Measurements from ENCODE around the gene DCLRE1A. TPM values are rescaled to one million over a fixed set of nuclear protein-coding genes. Genes with fewer than 3 reads are reported as not detected.

Gene DCLRE1A
- 10 to 100 TPM; 17.8 to 18.2 TPM for total RNA-seq

DNA sequence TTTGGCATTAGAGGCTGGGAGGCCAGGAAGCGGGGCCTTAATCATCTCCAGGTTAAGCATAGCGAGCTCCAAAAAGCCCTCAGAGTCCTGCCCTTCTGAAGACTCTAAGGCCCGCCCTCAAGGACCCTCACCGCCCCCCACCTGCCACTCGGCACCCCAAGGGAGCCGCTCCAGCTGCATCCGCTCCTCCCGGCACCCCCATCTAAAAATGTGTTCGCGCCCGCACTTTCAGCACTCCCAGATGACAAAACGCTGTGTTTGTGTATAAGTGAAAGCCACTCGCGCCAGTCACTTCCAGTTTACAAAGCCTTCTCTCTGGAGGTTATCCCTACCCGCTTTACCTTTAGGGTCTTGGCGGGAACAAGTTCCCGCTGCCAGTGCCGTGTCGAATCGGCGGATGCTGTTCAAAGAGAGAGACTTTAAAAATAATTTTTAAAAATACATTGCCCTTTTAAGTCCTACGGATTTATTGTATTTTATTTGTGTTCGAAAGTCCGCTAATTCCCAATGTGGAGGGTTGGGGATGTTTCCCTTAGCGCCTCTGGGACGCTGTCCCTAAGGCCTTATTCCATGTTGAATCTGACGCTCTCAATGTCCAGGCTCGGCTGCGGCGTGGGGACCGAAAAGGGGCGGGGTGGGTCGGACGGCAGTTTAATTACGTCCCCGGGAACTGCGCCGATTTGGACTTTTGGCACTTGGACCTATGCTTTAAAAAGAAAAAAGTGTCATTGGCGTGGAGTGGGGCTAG, at the start of gene DCLRE1A, which contains the start of gene NHLRC2:
Gene DCLRE1A, minus strand, starts transcription at position 70 of the 748 bp plus-strand sequence. CDS start 900 bp downstream, outside the sequence.
Gene NHLRC2, plus strand, starts transcription at position 649 of the 748 bp plus-strand sequence. CDS start 212 bp downstream, outside the sequence.
- H3K4me1 Mint-ChIP-seq: peaks cover 59% of the 10 kb centered on the region
- peak within 1 kb of the TSS; percentile 87 for H3K27ac Mint-ChIP-seq
- H3K9me3 Mint-ChIP-seq: no peaks in the 10 kb centered on the region
- POLR2A ChIA-PET: interaction anchor here (1.0 to 1.7 kb wide), 5 partner anchors 8 to 947 kb away, joined by 3 to 6 read pairs (median 4); partner anchors contain the start of gene CCDC186
- CTCF ChIA-PET: no interaction called here
- H3K36me3 Mint-ChIP-seq (ENCODE audit: low read depth): peaks cover 26% of the 10 kb centered on the region
- no peaks in the 10 kb centered on the region for H3K27me3 Mint-ChIP-seq
- DNase-seq: peak; percentile 67
- peak within 1 kb of the TSS; percentile 90 for H3K4me3 Mint-ChIP-seq

DNA sequence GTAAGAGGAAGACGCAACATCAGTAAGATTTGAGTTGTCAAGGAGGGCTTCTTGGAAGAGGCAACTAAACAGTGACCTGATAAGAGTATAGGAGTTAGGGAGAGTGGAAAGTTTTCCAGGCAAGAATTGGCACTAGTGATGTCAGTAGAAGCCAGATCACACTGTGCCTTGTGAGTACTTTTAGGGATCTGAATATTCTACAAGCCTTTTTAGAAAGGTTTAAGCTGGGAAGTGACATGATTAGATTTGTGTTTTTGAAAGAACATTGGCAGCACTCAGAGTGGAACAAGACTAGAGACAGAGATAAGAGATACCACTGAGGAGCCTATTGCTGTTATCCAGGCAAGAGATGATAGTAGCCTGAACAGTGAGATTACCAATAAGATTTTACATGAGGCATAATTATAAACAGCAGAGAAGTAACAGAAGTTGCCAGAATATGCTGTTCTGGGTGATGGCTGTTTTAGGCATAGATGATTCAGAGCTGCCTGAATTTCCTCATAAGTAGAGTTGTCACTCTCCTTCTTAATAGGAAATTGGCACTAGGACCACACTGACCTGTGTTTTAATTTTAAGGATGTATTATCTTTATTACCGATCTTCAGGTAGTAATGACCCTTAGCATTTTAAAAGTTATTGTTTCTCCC, 46.2 kb upstream of the DCLRE1A start:
- ChIA-PET CTCF (no interaction called here), POLR2A (no interaction called here)
- Mint-ChIP-seq H3K4me1 (peaks cover 3% of the 10 kb centered on the region), H3K27ac (no peak overlapping the region), H3K9me3 (no peaks in the 10 kb centered on the region), H3K27me3 (no peaks in the 10 kb centered on the region), H3K4me3 (no peak overlapping the region), H3K36me3 (ENCODE audit: low read depth) (peaks cover 50% of the 10 kb centered on the region)
- no peak for DNase-seq

DNA sequence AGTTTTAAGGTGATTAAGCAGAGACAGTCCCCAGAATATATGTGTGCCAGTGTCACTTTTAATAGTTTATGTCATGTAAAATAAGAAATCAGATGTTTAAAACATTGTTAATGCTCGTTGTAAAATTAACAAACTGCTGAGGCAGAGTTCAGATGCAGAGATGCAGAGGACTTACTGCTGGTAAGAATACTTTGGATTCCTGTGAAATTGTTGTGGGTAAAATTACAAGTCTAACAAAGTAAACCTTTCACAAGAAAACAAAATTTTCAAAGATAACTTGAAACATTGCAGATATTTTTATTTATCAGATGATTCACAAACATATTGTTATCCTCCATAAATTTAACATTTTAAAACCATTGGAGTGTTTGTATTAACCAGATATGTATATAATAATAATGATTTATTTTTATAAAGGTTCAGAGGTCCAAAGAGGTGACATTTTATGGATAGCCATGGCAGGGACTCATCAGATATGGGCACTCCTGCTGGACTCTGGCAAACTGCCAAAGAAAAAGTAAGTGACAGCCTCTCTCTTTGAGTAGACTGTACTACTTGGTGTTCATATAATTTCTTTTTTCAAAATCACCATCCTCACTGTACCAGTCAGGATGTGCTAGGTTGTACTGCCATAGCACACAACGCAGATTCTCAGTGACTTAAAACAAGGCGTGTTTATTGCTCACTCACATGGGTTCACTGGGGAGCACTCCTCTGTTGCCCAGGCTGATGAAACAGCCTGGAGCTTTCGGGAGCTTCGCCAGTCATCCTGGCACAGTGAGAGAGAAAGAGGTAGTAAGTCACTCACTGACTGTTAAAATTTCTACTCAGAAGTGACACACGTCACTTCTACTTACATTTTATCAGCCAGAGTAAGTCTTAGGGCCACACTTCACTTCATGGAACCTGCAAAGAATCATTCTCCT, 44.1 kb upstream of the DCLRE1A start:
- H3K36me3 Mint-ChIP-seq (ENCODE audit: low read depth): peaks cover 42% of the 10 kb centered on the region
- POLR2A ChIA-PET: no interaction called here
- CTCF ChIA-PET: no interaction called here

DNA sequence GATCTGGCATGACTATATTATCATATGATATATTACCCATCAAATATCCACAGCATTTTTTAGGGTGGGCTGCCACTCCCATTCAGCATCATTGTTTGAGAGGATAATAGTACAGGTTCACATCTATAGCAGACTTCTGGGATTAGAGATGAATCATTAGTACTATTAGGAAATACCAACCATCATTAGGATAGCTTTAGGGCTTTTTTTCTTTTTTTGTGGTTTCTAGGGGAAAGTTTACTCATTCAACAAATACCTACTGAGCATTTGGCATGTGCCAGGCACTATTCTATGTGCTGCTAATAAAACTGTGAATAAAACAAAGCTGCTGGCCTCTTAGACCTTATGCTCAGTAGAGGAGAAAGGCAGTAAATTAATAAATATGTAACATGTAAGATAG, 41.1 kb upstream of the DCLRE1A start:
- H3K27me3 Mint-ChIP-seq: no peaks in the 10 kb centered on the region
- POLR2A ChIA-PET: no interaction called here
- H3K9me3 Mint-ChIP-seq: no peaks in the 10 kb centered on the region
- no peak overlapping the region for H3K27ac Mint-ChIP-seq
- H3K4me3 Mint-ChIP-seq: no peak overlapping the region
- CTCF ChIA-PET: no interaction called here
- H3K36me3 Mint-ChIP-seq (ENCODE audit: low read depth): peaks cover 34% of the 10 kb centered on the region
- no peak for DNase-seq
- no peaks in the 10 kb centered on the region for H3K4me1 Mint-ChIP-seq

More for the DNA sequence above, 44.1 kb upstream of the DCLRE1A start:
- Mint-ChIP-seq H3K9me3 (no peaks in the 10 kb centered on the region), H3K4me3 (no peak overlapping the region), H3K27me3 (no peaks in the 10 kb centered on the region), H3K4me1 (peaks cover 3% of the 10 kb centered on the region), H3K27ac (no peak overlapping the region)
- no peak for DNase-seq

DNA sequence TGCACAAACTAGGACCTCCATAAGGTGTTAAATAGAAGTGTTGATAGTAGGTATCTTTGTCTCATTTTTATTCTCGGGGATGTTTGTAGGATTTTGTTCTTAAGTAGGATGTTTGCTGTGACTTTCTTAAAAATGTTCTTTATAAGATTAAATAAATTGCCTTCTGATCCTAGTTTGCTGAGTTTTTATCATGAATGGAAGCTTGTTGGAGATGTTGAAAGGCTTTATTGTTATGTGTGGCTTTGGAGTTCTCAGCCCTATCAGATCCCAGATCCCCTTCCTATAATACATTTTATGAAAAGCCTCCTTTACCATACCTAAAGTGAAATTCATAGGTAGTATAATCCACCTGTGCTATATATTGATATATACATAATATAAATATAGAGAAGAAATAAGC, 40.7 kb upstream of the DCLRE1A start:
- Mint-ChIP-seq H3K27ac (no peak overlapping the region), H3K27me3 (no peaks in the 10 kb centered on the region), H3K9me3 (no peaks in the 10 kb centered on the region), H3K4me1 (no peaks in the 10 kb centered on the region), H3K36me3 (ENCODE audit: low read depth) (peaks cover 37% of the 10 kb centered on the region), H3K4me3 (no peak overlapping the region)
- POLR2A ChIA-PET: no interaction called here
- DNase-seq: no peak
- CTCF ChIA-PET: no interaction called here

- ChIA-PET CTCF (no interaction called here), POLR2A (no interaction called here)
- no peaks in the 10 kb centered on the region for H3K27me3 Mint-ChIP-seq
- H3K36me3 Mint-ChIP-seq (ENCODE audit: low read depth): peaks cover 31% of the 10 kb centered on the region
- H3K9me3 Mint-ChIP-seq: no peaks in the 10 kb centered on the region
- no peak overlapping the region for H3K27ac Mint-ChIP-seq
- H3K4me3 Mint-ChIP-seq: no peak overlapping the region
- H3K4me1 Mint-ChIP-seq: no peaks in the 10 kb centered on the region
- DNase-seq: no peak
Measured at GRCh38 chr10:113893570-113893969, 39.7 kb upstream of the DCLRE1A start.

- Mint-ChIP-seq H3K4me1 (no peaks in the 10 kb centered on the region), H3K36me3 (ENCODE audit: low read depth) (peaks cover 34% of the 10 kb centered on the region), H3K9me3 (no peaks in the 10 kb centered on the region), H3K27me3 (no peaks in the 10 kb centered on the region), H3K4me3 (no peak overlapping the region), H3K27ac (no peak overlapping the region)
- ChIA-PET CTCF (no interaction called here), POLR2A (no interaction called here)
- DNase-seq: no peak
Measured at GRCh38 chr10:113891476-113891875, 37.6 kb upstream of the DCLRE1A start.

GRCh38 chr10:113890769-113891168, 36.9 kb upstream of the DCLRE1A start:
- no peak overlapping the region for H3K4me3 Mint-ChIP-seq
- no peaks in the 10 kb centered on the region for H3K9me3 Mint-ChIP-seq
- ChIA-PET CTCF (no interaction called here), POLR2A (no interaction called here)
- DNase-seq: no peak
- H3K27ac Mint-ChIP-seq: no peak overlapping the region
- H3K36me3 Mint-ChIP-seq (ENCODE audit: low read depth): peaks cover 40% of the 10 kb centered on the region
- no peaks in the 10 kb centered on the region for H3K27me3 Mint-ChIP-seq
- no peaks in the 10 kb centered on the region for H3K4me1 Mint-ChIP-seq

DNA sequence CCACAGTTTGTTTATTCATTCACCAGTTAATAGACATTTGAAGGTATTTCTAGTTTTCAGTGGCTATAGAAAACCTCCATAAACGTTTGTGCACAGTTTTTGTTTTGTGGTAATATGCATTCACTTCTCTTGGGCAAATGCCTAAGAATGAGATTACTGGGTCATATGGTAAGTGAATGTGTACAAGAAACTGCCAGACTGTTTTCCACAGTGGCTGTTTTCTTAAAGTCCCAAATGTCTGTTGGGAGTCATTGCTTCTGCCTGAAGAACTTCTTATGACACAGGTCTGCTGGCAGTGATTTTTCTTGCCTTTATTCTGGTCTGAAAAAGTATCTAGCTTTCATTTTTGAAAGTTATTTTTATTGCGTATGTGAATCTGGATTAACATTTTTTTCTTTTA, 36.0 kb upstream of the DCLRE1A start:
- Mint-ChIP-seq H3K36me3 (ENCODE audit: low read depth) (peaks cover 39% of the 10 kb centered on the region), H3K27me3 (no peaks in the 10 kb centered on the region)

GRCh38 chr10:113882240-113882639, 28.4 kb upstream of the DCLRE1A start:
- DNase-seq: no peak
- Mint-ChIP-seq H3K9me3 (no peaks in the 10 kb centered on the region), H3K27ac (no peak overlapping the region), H3K36me3 (ENCODE audit: low read depth) (peaks cover 73% of the 10 kb centered on the region), H3K4me1 (peaks cover 14% of the 10 kb centered on the region), H3K27me3 (no peaks in the 10 kb centered on the region), H3K4me3 (no peak overlapping the region)
- POLR2A ChIA-PET: interaction anchor here (1.4 kb wide), 1 partner anchor 9 kb away, joined by 3 read pairs; no protein-coding TSS in a partner anchor
- CTCF ChIA-PET: no interaction called here

More for the DNA sequence above, 36.0 kb upstream of the DCLRE1A start:
- no peaks in the 10 kb centered on the region for H3K9me3 Mint-ChIP-seq
- no peak for DNase-seq
- no peaks in the 10 kb centered on the region for H3K4me1 Mint-ChIP-seq
- ChIA-PET CTCF (no interaction called here), POLR2A (no interaction called here)
- H3K27ac Mint-ChIP-seq: no peak overlapping the region
- no peak overlapping the region for H3K4me3 Mint-ChIP-seq

DNA sequence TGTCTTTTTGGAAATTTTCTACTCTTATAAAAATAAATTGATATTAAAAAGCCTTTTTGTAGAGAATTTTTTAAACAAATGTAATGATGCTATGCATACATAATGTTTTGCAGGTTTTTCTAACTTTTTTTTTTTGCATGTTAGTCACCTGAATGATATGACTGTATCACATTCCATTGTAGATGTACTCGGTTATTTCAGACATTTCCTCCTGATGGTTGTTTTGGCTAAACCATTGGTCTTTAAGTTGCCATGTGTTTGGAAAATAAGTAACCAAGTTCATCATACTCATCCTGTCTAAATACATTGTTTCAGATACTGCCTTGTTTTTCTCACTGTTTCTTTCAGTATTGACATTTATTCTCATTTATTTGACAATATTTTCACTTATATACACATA, 26.4 kb upstream of the DCLRE1A start:
- Mint-ChIP-seq H3K27me3 (no peaks in the 10 kb centered on the region), H3K27ac (no peak overlapping the region), H3K9me3 (no peaks in the 10 kb centered on the region), H3K4me1 (peaks cover 16% of the 10 kb centered on the region), H3K4me3 (no peak overlapping the region), H3K36me3 (ENCODE audit: low read depth) (peaks cover 62% of the 10 kb centered on the region)
- ChIA-PET POLR2A (no interaction called here), CTCF (no interaction called here)
- DNase-seq: no peak

DNA sequence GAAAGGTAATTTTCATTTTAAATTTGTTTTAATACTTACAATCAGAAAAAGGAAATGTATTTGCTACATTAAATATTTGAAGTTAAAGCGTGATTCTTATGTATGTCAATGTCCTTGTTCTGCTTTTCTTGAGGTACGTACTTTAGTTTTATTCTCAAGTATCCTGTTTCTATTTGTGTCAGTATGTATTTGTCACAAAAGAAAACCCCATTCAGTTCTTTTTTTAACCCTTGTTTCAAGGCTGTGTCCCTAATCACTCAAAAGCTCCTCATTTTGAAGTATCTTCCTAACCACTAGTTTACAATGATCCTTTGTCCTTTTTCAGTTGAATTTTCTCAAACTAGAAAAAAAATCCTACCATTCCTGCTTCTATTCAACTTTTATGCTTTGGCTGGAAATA, 25.8 kb upstream of the DCLRE1A start:
- POLR2A ChIA-PET: no interaction called here

DNA sequence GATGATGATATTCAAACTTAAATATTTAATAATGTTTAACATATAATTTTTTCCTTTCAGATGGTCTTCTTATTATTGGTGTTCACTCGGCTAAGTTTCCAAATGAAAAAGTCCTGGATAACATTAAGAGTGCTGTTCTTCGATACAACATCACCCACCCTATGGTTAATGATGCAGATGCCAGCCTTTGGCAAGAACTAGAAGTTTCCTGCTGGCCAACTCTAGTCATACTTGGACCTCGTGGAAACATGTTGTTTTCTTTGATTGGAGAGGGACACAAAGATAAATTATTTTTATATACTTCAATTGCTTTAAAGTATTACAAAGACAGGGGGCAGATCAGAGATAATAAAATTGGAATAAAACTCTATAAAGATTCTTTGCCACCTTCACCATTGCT, 22.6 kb upstream of the DCLRE1A start:
- no peak overlapping the region for H3K27ac Mint-ChIP-seq
- H3K4me1 Mint-ChIP-seq: peaks cover 3% of the 10 kb centered on the region
- H3K4me3 Mint-ChIP-seq: no peak overlapping the region
- DNase-seq: no peak
- H3K27me3 Mint-ChIP-seq: no peaks in the 10 kb centered on the region
- H3K36me3 Mint-ChIP-seq (ENCODE audit: low read depth): peaks cover 52% of the 10 kb centered on the region
- peaks cover 5% of the 10 kb centered on the region for H3K9me3 Mint-ChIP-seq
- ChIA-PET POLR2A (no interaction called here), CTCF (no interaction called here)

More for the DNA sequence above, 25.8 kb upstream of the DCLRE1A start:
- Mint-ChIP-seq H3K27me3 (no peaks in the 10 kb centered on the region), H3K4me3 (no peak overlapping the region), H3K36me3 (ENCODE audit: low read depth) (peaks cover 60% of the 10 kb centered on the region), H3K4me1 (peaks cover 16% of the 10 kb centered on the region), H3K27ac (no peak overlapping the region), H3K9me3 (no peaks in the 10 kb centered on the region)
- DNase-seq: no peak
- CTCF ChIA-PET: no interaction called here
